Skeletal muscle tissue (tissue), 4 donors: ENCODE measurements around the gene JPH4. TPM values are rescaled to one million over a fixed set of nuclear protein-coding genes. Genes with fewer than 3 reads are reported as not detected.
"Not testable (repeated sequence)": the region's sequence is repeated elsewhere in the genome, so short reads cannot be mapped to it uniquely, and the experiment has no call there.

Experiments
- H3K27ac ChIP-seq: one replicate; pipeline ENCODE4 v1.7.0; 2013; ENCODE audit warnings: mild to moderate bottlenecking, low read depth, low read length, inconsistent platforms
- H3K27me3 ChIP-seq, 3 donors: one replicate each; pipeline ENCODE4 v1.7.0; 2013; ENCODE audit warnings: low read length in 3 of 3; ENCODE audit not compliant: control insufficient read depth in 3 of 3, insufficient read depth in 3 of 3
- H3K36me3 ChIP-seq, 3 donors: one replicate each; pipeline ENCODE4 v1.7.0; 2013; ENCODE audit warnings: low read length in 3 of 3; ENCODE audit not compliant: control insufficient read depth in 3 of 3, insufficient read depth in 3 of 3
- H3K4me1 ChIP-seq, 3 donors: one replicate each; pipeline ENCODE4 v1.7.0; 2013; ENCODE audit warnings: low read length in 3 of 3, mild to moderate bottlenecking in 3 of 3; ENCODE audit not compliant: control insufficient read depth in 3 of 3, insufficient read depth in 3 of 3
- H3K4me3 ChIP-seq, 3 donors: one replicate each; pipeline ENCODE4 v1.7.0; 2013; ENCODE audit warnings: low read length in 3 of 3
- H3K9ac ChIP-seq, 3 donors: one replicate each; pipeline ENCODE4 v1.7.0; 2013; ENCODE audit warnings: low read length in 3 of 3, mild to moderate bottlenecking in 3 of 3, moderate library complexity in 2 of 3, low read depth in 1 of 3
- H3K9me3 ChIP-seq, 3 donors: one replicate each; pipeline ENCODE4 v1.7.0; 2013; ENCODE audit warnings: low read length in 3 of 3; ENCODE audit not compliant: control insufficient read depth in 3 of 3
- total RNA-seq: library from RNA; depleted of rRNA; stranded (reverse); fragments of >200 nt; gene quantifications from one replicate; pipeline ENCODE4 v1.2.3, GENCODE V29; 2014
- donor health status: Osteomylitis.

JPH4 gene
- total RNA-seq, 1 donor from 2014 or later: 1.0 TPM

DNA sequence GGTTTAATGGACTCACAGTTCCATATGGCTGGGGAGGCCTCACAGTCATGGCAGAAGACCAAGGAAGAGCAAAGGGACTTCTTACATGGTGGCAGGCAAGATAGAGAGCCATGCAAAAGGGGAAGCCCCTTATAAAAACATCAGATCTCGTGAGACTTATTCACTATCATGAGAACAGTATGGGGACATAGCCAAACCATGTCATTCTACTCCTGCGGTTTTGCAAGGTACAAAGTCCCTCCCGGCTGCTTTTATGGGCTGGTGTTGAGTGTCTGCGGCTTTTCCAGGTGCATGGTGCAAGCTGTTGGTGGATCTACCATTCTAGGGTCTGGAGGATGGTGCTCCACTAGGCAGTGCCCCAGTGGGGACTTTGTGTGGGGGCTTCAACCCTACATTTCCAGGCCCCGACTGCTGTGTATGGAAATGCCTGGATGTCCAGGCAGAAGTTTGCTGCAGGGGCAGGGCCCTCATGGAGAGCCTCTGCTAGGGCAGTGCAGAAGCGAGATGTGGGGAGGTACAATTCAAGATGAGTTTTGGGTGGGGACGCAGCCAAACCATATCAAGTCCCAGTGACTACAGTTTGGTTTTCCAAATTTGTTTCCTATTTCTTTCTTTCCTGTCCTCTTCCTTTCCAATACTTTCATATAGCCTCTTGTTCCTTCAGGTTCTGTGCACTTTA is 31.0 kb upstream of the JPH4 start:
- not testable (repeated sequence) for H3K27me3 ChIP-seq, H3K4me1 ChIP-seq, H3K27ac ChIP-seq, H3K4me3 ChIP-seq, H3K9me3 ChIP-seq, H3K36me3 ChIP-seq, H3K9ac ChIP-seq

DNA sequence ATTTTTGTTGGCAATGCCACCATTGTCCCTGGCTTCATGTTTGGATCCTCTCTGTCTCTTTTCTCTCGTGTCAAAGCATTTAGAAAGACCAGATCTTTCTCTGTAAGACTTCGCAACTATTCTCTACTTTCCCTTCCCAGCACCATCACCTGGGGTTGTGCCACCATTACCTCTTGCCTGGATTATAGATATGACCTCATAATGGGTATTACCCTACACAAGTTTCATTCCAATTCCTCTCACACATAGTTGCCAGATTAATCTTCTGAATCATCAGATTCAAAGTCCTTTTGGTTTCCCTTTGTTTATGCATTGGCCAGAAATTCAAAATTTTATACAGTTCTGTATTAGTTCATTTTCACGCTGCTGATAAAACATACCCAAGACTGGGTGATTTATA is 30.4 kb upstream of the JPH4 start:
- no peaks in the 10 kb centered on the region for H3K9me3 ChIP-seq
- H3K36me3 ChIP-seq: no peaks in the 10 kb centered on the region
- H3K4me3 ChIP-seq: no peak overlapping the region
- H3K4me1 ChIP-seq: peaks cover 3 to 4% (median 3%) of the 10 kb centered on the region in 3 donors
- H3K9ac ChIP-seq: no peak overlapping the region
- H3K27me3 ChIP-seq: peaks cover 0 to 3% (median 0%) of the 10 kb centered on the region in 3 donors
- no peak overlapping the region for H3K27ac ChIP-seq

DNA sequence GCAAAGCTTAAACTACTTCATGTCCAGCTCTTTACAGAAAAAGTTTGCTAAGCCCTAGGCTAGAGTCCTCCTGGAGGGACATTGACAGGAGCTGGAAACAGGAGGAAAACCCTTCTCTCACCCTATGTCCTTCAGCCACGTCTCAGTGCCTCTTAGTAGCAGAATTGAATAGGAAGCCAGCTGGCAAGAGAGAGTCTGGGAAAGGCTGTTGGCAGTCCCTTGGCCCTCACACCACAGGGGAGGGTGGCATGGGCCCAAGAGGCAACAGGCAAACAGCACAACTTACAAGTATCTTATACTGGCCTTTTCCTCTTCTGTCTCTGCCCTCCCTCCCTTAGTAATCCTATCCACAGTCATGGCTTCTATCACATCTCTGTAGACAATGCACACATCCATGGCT is 29.9 kb upstream of the JPH4 start:
- no peaks in the 10 kb centered on the region for H3K36me3 ChIP-seq
- H3K27me3 ChIP-seq: peaks cover 0 to 3% (median 0%) of the 10 kb centered on the region in 3 donors
- no peaks in the 10 kb centered on the region for H3K9me3 ChIP-seq
- no peak overlapping the region for H3K27ac ChIP-seq
- H3K9ac ChIP-seq: no peak overlapping the region
- H3K4me3 ChIP-seq: no peak overlapping the region
- H3K4me1 ChIP-seq: peaks cover 3 to 4% (median 3%) of the 10 kb centered on the region in 3 donors

DNA sequence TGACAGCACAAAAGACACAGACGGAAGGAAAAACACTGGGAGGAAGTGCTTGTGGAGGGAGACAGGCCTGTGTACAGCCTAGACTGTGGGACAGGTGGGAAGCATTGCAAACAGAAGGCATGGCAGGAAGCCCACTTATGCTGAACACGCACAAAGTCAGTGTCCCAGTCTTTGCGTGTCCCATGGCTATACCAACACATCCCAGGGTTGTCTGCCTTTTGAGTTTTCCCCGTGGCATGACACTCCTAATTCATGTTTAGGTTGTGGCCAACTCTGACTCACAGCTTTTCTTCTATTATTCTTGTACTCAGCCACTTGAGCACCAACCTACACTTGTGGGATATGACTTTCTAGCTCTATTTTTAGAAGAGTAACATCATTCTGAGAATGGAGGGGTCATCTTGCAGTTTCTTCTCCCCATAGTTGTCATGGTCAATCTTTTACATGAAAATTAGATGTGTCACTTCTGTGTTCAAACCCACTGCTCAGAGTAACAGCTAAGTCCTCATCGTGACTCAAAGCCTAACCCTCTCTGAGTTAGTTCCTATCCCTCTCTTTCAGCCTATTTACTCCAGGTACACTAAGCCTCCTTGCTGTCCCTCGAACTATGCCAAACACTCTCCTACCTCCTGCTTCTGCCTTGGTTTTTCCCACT is 27.5 kb upstream of the JPH4 start:
- no peak overlapping the region for H3K4me3 ChIP-seq
- no peak overlapping the region for H3K27ac ChIP-seq
- no peaks in the 10 kb centered on the region for H3K9me3 ChIP-seq
- H3K9ac ChIP-seq: no peak overlapping the region
- peaks cover 3 to 10% (median 3%) of the 10 kb centered on the region in 3 donors for H3K4me1 ChIP-seq
- H3K27me3 ChIP-seq: peaks cover 0 to 3% (median 0%) of the 10 kb centered on the region in 3 donors
- H3K36me3 ChIP-seq: no peaks in the 10 kb centered on the region

DNA sequence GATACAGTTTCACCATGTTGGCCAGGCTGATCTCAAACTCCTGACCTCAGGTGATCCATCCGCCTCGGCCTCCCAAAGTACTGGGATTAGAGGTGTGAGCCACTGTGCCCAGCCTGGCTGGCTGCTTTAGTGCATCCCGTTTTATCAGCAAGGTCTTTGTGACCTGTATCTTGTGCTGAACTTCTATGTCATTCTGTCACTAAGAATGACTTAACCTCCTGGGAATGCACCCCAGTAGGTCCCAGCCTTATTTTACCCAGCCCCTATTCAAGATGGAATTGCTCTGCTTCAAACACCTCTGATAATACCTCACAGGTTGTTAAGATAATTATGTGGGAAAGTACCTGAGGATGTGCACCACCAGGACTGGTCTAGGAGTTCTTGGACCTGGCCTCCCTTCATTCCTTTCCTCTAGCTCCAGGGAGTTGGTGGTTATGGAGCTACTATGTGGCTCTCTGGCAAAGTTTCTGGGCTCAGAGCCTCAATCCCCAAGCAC is 26.1 kb upstream of the JPH4 start:
- H3K4me1 ChIP-seq: peaks cover 3 to 10% (median 3%) of the 10 kb centered on the region in 3 donors

DNA sequence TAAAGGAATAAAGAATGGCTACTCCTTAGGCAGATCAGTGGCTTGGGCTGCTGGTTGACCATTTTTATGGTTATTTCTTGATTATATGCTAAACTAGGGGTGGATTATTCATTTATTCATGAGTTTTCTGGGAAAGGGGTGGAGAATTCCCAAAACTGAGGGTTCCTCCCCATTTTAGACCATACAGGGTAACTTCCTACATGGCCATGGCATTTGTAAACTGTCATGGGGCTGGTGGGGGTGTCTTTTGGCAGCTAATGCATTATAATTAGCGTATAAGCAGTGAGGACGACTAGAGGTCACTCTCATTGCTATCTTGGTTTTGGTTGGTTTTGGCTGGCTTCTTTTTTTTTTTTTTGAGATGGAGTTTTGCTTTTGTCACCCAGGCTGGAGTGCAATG is 25.6 kb upstream of the JPH4 start:
- no peak overlapping the region for H3K9ac ChIP-seq
- H3K27me3 ChIP-seq: no peaks in the 10 kb centered on the region
- peaks cover 3 to 10% (median 3%) of the 10 kb centered on the region in 3 donors for H3K4me1 ChIP-seq
- H3K36me3 ChIP-seq: no peaks in the 10 kb centered on the region
- no peak overlapping the region for H3K4me3 ChIP-seq
- H3K9me3 ChIP-seq: no peaks in the 10 kb centered on the region
- H3K27ac ChIP-seq: no peak overlapping the region

More for the DNA sequence above, 26.1 kb upstream of the JPH4 start:
- no peak overlapping the region for H3K27ac ChIP-seq
- H3K9ac ChIP-seq: no peak overlapping the region
- H3K27me3 ChIP-seq: no peaks in the 10 kb centered on the region
- no peak overlapping the region for H3K4me3 ChIP-seq
- no peaks in the 10 kb centered on the region for H3K9me3 ChIP-seq
- no peaks in the 10 kb centered on the region for H3K36me3 ChIP-seq

DNA sequence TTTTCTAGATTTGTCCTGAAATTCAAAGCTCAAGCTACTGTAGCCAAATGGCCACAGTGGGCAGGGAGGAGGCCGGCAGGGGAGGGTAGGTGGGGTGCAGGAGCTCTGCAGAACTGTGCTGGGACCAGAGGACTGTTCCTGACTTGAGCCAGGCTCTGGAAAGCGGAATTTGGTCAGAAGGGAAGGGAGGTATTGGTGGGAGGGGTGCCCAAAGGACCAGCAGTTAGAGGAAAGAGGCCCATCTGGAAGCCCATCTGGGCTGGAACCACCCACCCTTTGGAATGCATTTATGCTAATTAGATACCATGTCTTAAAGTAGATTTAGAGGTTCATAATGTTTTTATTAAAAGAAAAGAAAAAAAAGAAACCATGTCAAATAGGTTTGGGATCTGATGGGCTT is 24.5 kb upstream of the JPH4 start:
- H3K9me3 ChIP-seq: no peaks in the 10 kb centered on the region
- no peak overlapping the region for H3K4me3 ChIP-seq
- no peak overlapping the region for H3K9ac ChIP-seq
- peaks cover 3 to 10% (median 3%) of the 10 kb centered on the region in 3 donors for H3K4me1 ChIP-seq
- no peaks in the 10 kb centered on the region for H3K27me3 ChIP-seq
- H3K36me3 ChIP-seq: no peaks in the 10 kb centered on the region
- H3K27ac ChIP-seq: no peak overlapping the region

DNA sequence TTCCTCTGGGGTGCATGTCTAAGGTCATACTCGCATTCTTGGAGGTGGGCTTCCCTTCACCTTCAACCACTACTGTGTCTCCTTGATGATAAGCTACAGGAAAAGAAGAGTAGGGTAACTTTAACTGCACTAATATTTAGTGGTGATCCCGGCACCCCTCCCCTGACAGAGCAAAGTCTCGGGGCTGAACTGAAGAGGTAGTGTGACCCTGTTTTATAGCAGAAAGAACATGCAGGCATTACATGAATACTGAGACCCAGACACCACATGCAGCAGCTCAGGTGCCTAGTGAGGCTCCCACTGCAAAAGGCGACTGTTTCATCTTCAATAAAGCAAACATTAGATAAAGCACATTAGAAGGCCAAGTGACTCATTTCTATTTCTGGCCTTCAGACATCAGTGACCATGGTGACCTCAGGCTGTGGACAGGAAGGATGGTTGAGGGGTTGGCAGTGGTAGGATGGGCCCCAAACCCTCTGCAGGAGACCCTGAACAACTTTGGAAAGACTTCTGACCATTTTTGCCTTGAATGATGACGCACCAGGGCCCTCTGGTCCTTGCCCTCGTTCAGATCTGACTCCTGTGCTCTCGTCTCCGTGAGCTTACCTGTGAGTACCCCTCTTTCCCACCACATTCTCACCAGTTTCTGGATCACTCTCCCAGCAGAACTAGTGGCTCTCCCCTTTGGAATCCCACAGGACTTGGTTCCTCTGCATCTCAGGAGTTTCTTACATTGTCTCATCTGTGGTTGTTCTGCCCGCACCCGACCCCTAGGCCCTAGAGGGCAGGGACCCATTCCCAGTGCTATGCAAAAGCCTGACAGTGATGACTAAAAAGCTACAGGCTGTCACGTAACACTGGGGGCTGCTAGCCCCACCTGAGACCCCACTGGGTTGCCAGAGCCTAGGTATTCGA is 23.8 kb upstream of the JPH4 start:
- Histone ChIP-seq H3K9me3 (no peaks in the 10 kb centered on the region), H3K27me3 (no peaks in the 10 kb centered on the region), H3K27ac (no peak overlapping the region), H3K36me3 (no peaks in the 10 kb centered on the region), H3K4me3 (no peak overlapping the region), H3K4me1 (peaks cover 3 to 10% (median 3%) of the 10 kb centered on the region in 3 donors), H3K9ac (no peak overlapping the region)

DNA sequence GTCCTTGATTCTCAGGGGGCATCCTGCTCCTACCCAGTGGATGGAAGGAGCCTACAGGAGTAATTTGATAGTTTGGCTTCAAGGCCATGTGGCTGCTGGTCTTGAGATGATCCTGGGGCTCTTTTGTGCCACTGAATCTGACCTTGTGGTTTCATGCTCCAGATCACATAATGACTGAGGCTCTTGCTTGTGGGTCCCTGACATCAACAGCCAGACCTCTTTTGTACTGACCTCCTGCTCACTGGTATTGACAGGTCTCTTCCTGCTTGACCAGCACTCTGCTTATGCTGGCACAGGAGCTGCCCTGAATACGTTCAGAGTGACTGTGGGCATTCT is 23.2 kb upstream of the JPH4 start:
- Histone ChIP-seq H3K27ac (no peak overlapping the region), H3K27me3 (no peaks in the 10 kb centered on the region), H3K36me3 (no peaks in the 10 kb centered on the region), H3K9ac (no peak overlapping the region), H3K4me3 (no peak overlapping the region), H3K4me1 (peaks cover 3 to 10% (median 3%) of the 10 kb centered on the region in 3 donors), H3K9me3 (no peaks in the 10 kb centered on the region)
